Stimulated activated CD4-positive, alpha-beta T cell treated with anti-CD3 and anti-CD28 coated beads, Interleukin-15, amount 100 ng/mL, for 24 hours (primary cell): ENCODE data around the gene SLC5A6.

Experiments used
- DNase-seq: peaks from one replicate; pipeline ENCODE4 v3.0.0-alpha.2; 2020

Gene SLC5A6

GRCh38 chr2:27170581-27171337 lies 41.3 kb downstream of the SLC5A6 start:
- DNase-seq, result no peak

- DNase-seq, result no peak
These were observed 46.9 kb downstream of the SLC5A6 start for GRCh38 chr2:27164960-27165763.

GRCh38 chr2:27162151-27163121 lies 49.6 kb downstream of the SLC5A6 start:
- DNase-seq, result no peak

- DNase-seq, result no peak
These were observed 51.9 kb downstream of the SLC5A6 start for GRCh38 chr2:27160191-27160590.

GRCh38 chr2:27159271-27159670 lies 52.8 kb downstream of the SLC5A6 start:
- DNase-seq, result no peak

- no peak for DNase-seq
These were observed 53.6 kb downstream of the SLC5A6 start for GRCh38 chr2:27158468-27158867.

- no peak for DNase-seq
These were observed 57.0 kb downstream of the SLC5A6 start for GRCh38 chr2:27155069-27155520.

- no peak for DNase-seq
These were observed 57.6 kb downstream of the SLC5A6 start for GRCh38 chr2:27154488-27154887.

GRCh38 chr2:27152796-27153464 lies 59.1 kb downstream of the SLC5A6 start:
- no peak for DNase-seq

- DNase-seq, result no peak
These were observed 59.8 kb downstream of the SLC5A6 start for GRCh38 chr2:27152102-27152795.

GRCh38 chr2:27150639-27151230 lies 61.3 kb downstream of the SLC5A6 start:
- DNase-seq, result no peak
